ENCODE measurements around the gene KCNQ1OT1. TPM values are rescaled to one million over a fixed set of nuclear protein-coding genes. Genes with fewer than 3 reads are reported as not detected.

KCNQ1OT1 gene
- total RNA-seq, 1 experiment from 2014 or later: 2.4 TPM

- POLR2A ChIA-PET: no interaction called here
- H3K4me1 Mint-ChIP-seq: no peaks in the 10 kb centered on the region
- H3K4me3 Mint-ChIP-seq: no peak overlapping the region
- H3K27ac Mint-ChIP-seq: no peak overlapping the region
- ATAC-seq (no peak), DNase-seq (ENCODE audit: low spot score) (no peak)
- H3K9me3 Mint-ChIP-seq: no peaks in the 10 kb centered on the region
- H3K36me3 Mint-ChIP-seq: no peaks in the 10 kb centered on the region
- CTCF ChIA-PET: interaction anchor here (0.9 to 1.1 kb wide), 3 partner anchors 13 to 326 kb away, joined by 3 read pairs; no protein-coding TSS in a partner anchor
- peaks cover 76% of the 10 kb centered on the region for H3K27me3 Mint-ChIP-seq (ENCODE audit: low read depth)
- no peak for TF ChIP-seq MLX (CRISPR knock-in tag; IDR thresholded peaks at IDR 0.05)
- TF ChIP-seq STAT6 (CRISPR knock-in tag; conservative IDR thresholded peaks at IDR 0.05; ENCODE audit: low read depth): no peak
- TF ChIP-seq PRDM15 (CRISPR knock-in tag; IDR thresholded peaks at IDR 0.05): no peak
- TF ChIP-seq CTCF (IDR thresholded peaks at IDR 0.05): no peak
- TF ChIP-seq FOXJ3 (CRISPR knock-in tag; IDR thresholded peaks at IDR 0.05; ENCODE audit: borderline replicate concordance): no peak
- TF ChIP-seq ZNF138 (CRISPR knock-in tag; conservative IDR thresholded peaks at IDR 0.05): no peak
These were observed 133.4 kb downstream of the KCNQ1OT1 start for GRCh38 chr11:2566223-2567025.

- Mint-ChIP-seq H3K27ac (no peak overlapping the region), H3K4me3 (no peak overlapping the region), H3K36me3 (no peaks in the 10 kb centered on the region), H3K4me1 (no peaks in the 10 kb centered on the region), H3K9me3 (no peaks in the 10 kb centered on the region), H3K27me3 (ENCODE audit: low read depth) (peaks cover 80% of the 10 kb centered on the region)
- DNase-seq (ENCODE audit: low spot score) (no peak), ATAC-seq (no peak)
- CTCF ChIA-PET: no interaction called here
- POLR2A ChIA-PET: no interaction called here
- TF ChIP-seq ZNF317 (CRISPR knock-in tag; IDR thresholded peaks at IDR 0.05; ENCODE audit: borderline replicate concordance, low read depth): no peak
- no peak for TF ChIP-seq ZNF281 (CRISPR knock-in tag; IDR thresholded peaks at IDR 0.05)
- no peak for TF ChIP-seq ZNF232 (CRISPR knock-in tag; IDR thresholded peaks at IDR 0.05)
- no peak for TF ChIP-seq PRRX2 (CRISPR knock-in tag; IDR thresholded peaks at IDR 0.05)
- no peak for TF ChIP-seq ZNF219 (CRISPR knock-in tag; IDR thresholded peaks at IDR 0.05; ENCODE audit: borderline replicate concordance)
- TF ChIP-seq RORB (CRISPR knock-in tag; IDR thresholded peaks at IDR 0.05): no peak
- TF ChIP-seq NFATC4 (CRISPR knock-in tag; IDR thresholded peaks at IDR 0.05): no peak
- TF ChIP-seq ZNF396 (CRISPR knock-in tag; IDR thresholded peaks at IDR 0.05; ENCODE audit: borderline replicate concordance): no peak
- no peak for TF ChIP-seq NFYB (CRISPR knock-in tag; conservative IDR thresholded peaks at IDR 0.05; ENCODE audit: low read depth)
- TF ChIP-seq ZBTB43 (CRISPR knock-in tag; IDR thresholded peaks at IDR 0.05): no peak
- TF ChIP-seq KAT7 (CRISPR knock-in tag; IDR thresholded peaks at IDR 0.05; ENCODE audit: borderline replicate concordance): no peak
- TF ChIP-seq SP1 (CRISPR knock-in tag; conservative IDR thresholded peaks at IDR 0.05): no peak
- TF ChIP-seq OVOL2 (CRISPR knock-in tag; IDR thresholded peaks at IDR 0.05; ENCODE audit: borderline replicate concordance): no peak
- TF ChIP-seq ZNF263 (CRISPR knock-in tag; IDR thresholded peaks at IDR 0.05; ENCODE audit: low read depth): no peak
These were observed 134.2 kb downstream of the KCNQ1OT1 start for GRCh38 chr11:2565447-2566222.
